HUES48 (cell line): ENCODE results near the gene TIPRL.

Experiments
- H3K27ac ChIP-seq: one replicate; pipeline ENCODE4 v1.7.0; 2013; ENCODE audit warnings: low read depth, low read length, inconsistent platforms
- H3K27me3 ChIP-seq: 2 replicates; pipeline ENCODE4 v1.6.1; 2013; ENCODE audit warnings: mild to moderate bottlenecking, low read length; ENCODE audit not compliant: control insufficient read depth, insufficient read depth
- H3K36me3 ChIP-seq: 2 replicates; pipeline ENCODE4 v1.6.1; 2013; ENCODE audit warnings: low read length; ENCODE audit not compliant: control insufficient read depth, insufficient read depth
- H3K4me1 ChIP-seq: 2 replicates; pipeline ENCODE4 v1.6.1; 2013; ENCODE audit warnings: mild to moderate bottlenecking, low read length; ENCODE audit not compliant: control insufficient read depth, insufficient read depth
- H3K4me3 ChIP-seq: 2 replicates; pipeline ENCODE4 v1.5.1; 2013; ENCODE audit warnings: mild to moderate bottlenecking, low read depth, low read length
- H3K9ac ChIP-seq: 2 replicates; pipeline ENCODE4 v1.6.1; 2013; ENCODE audit warnings: mild to moderate bottlenecking, low read depth, low read length, moderate library complexity
- H3K9me3 ChIP-seq: 2 replicates; pipeline ENCODE4 v1.6.1; 2013; ENCODE audit warnings: low read length; ENCODE audit not compliant: control insufficient read depth, insufficient read depth

TIPRL gene

GRCh38 chr1:168178638-168179437, at the start of gene TIPRL:
Gene TIPRL (plus strand): TSS chr1:168178962. CDS start chr1:168179078, 116 bp downstream.
- Histone ChIP-seq H3K4me1 (peaks cover 13% of the 10 kb centered on the region), H3K9me3 (no peaks in the 10 kb centered on the region), H3K27ac (peak within 1 kb of the TSS; percentile 93), H3K27me3 (no peaks in the 10 kb centered on the region), H3K36me3 (no peaks in the 10 kb centered on the region), H3K4me3 (peak within 1 kb of the TSS; percentile 81), H3K9ac (peak within 1 kb of the TSS; percentile 76)

GRCh38 chr1:168129933-168130332, 48.8 kb upstream of the TIPRL start:
- H3K4me3 ChIP-seq: no peak overlapping the region
- no peaks in the 10 kb centered on the region for H3K9me3 ChIP-seq
- H3K4me1 ChIP-seq: 0 out of 2 replicates have a peak, but pooled peaks cover 7% of the 10 kb centered on the region
- H3K27me3 ChIP-seq: peaks cover 5% of the 10 kb centered on the region
- no peak overlapping the region for H3K9ac ChIP-seq
- H3K27ac ChIP-seq: no peak overlapping the region
- no peaks in the 10 kb centered on the region for H3K36me3 ChIP-seq

GRCh38 chr1:168134132-168134531, 44.6 kb upstream of the TIPRL start:
- H3K9me3 ChIP-seq: no peaks in the 10 kb centered on the region
- H3K27ac ChIP-seq: no peak overlapping the region
- peaks cover 25% of the 10 kb centered on the region for H3K27me3 ChIP-seq
- H3K4me1 ChIP-seq: peaks cover 21% of the 10 kb centered on the region
- H3K9ac ChIP-seq: no peak overlapping the region
- no peaks in the 10 kb centered on the region for H3K36me3 ChIP-seq
- no peak overlapping the region for H3K4me3 ChIP-seq

DNA sequence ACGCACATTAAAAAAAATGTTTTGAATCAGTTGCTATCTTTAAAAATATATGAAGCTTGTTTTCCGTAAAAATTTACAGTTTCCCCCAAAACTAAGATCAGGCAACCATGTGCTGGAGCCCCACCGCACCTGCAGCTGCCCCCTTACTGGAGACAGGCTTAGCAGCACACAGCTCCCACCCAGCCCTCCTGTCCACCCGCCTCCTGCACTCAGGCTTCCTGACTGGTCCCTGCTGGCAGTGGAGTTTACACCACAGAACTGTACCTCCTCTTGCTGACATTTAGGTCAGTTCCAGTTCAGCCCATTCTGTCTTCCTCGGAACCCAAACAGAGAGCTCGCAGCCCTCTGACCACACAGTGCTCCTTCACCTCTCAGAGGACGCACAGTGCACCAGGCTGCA, 44.1 kb upstream of the TIPRL start:
- Histone ChIP-seq H3K27me3 (peaks cover 25% of the 10 kb centered on the region), H3K9me3 (no peaks in the 10 kb centered on the region), H3K9ac (no peak overlapping the region), H3K4me1 (peaks cover 21% of the 10 kb centered on the region), H3K27ac (no peak overlapping the region), H3K4me3 (peak overlapping the region; percentile 90; the same call in 1 of the 2 replicates), H3K36me3 (no peaks in the 10 kb centered on the region)

GRCh38 chr1:168135116-168135920, 43.4 kb upstream of the TIPRL start:
- peak overlapping the region; percentile 31; the same call in 1 of the 2 replicates for H3K9ac ChIP-seq
- no peaks in the 10 kb centered on the region for H3K36me3 ChIP-seq
- peak overlapping the region; percentile 90 for H3K4me3 ChIP-seq
- peaks cover 25% of the 10 kb centered on the region for H3K27me3 ChIP-seq
- peaks cover 21% of the 10 kb centered on the region for H3K4me1 ChIP-seq
- no peak overlapping the region for H3K27ac ChIP-seq
- no peaks in the 10 kb centered on the region for H3K9me3 ChIP-seq

- H3K4me1 ChIP-seq: peaks cover 19% of the 10 kb centered on the region
- H3K9ac ChIP-seq: peak overlapping the region; percentile 31; the same call in 1 of the 2 replicates
- H3K27me3 ChIP-seq: peaks cover 25% of the 10 kb centered on the region
- peak overlapping the region; percentile 90 for H3K4me3 ChIP-seq
- no peaks in the 10 kb centered on the region for H3K9me3 ChIP-seq
- H3K27ac ChIP-seq: peak overlapping the region; percentile 47
- no peaks in the 10 kb centered on the region for H3K36me3 ChIP-seq
Measured at GRCh38 chr1:168135921-168136708, 42.6 kb upstream of the TIPRL start.

DNA sequence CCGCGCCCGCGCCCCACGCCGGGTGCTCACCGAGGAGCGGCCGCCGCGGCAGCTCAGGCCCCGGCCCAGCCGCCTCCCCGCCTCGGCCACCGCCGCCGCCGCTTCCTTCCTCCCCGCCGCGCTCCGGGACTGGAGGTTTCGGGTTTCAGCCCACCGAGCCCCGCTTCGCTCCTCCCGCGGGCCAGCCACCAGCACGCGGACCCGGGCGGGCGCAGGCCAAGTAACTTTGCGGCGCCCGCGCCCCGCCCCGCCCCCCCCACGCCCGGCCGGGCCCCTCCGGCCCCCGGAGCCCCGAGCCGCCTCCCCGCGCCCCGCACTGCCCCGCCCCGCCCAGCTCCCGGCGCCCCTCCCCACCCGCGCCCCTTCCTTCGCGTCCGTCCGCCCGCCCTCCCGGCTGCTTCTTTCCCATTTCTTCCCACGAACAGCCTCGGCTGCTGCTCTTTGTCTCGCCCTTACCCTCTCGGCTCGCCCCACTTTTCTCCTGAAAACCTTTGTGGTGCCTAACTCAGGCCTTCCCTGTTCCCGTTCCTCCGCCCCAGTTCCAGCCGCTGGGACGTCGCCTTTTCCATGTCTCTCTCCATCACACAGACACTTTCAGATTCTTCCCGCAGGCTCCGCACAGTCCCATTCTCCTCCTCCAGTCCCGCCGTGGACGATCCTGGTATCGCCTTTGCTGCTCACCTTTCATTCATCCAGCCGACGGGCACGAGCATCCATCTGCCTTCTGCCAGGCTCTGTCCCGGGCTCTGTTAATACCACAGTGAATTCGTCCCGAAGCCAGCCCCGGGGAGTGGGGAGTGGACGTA, 41.9 kb upstream of the TIPRL start, which contains the start of gene GPR161:
Gene GPR161 (minus strand): TSS at position 222 of the 806 bp plus-strand sequence. CDS start 32,080 bp downstream, outside the sequence.
- Histone ChIP-seq H3K4me3 (peak within 1 kb of the TSS; percentile 90), H3K27ac (peak within 1 kb of the TSS; percentile 47), H3K9me3 (no peaks in the 10 kb centered on the region), H3K36me3 (no peaks in the 10 kb centered on the region), H3K4me1 (peaks cover 17% of the 10 kb centered on the region), H3K27me3 (peaks cover 25% of the 10 kb centered on the region), H3K9ac (peak within 1 kb of the TSS; percentile 31)

- Histone ChIP-seq H3K4me1 (peaks cover 17% of the 10 kb centered on the region), H3K27me3 (peaks cover 25% of the 10 kb centered on the region), H3K9ac (peak overlapping the region; percentile 5; the same call in 1 of the 2 replicates)
Measured at GRCh38 chr1:168137515-168137821, 41.3 kb upstream of the TIPRL start.

DNA sequence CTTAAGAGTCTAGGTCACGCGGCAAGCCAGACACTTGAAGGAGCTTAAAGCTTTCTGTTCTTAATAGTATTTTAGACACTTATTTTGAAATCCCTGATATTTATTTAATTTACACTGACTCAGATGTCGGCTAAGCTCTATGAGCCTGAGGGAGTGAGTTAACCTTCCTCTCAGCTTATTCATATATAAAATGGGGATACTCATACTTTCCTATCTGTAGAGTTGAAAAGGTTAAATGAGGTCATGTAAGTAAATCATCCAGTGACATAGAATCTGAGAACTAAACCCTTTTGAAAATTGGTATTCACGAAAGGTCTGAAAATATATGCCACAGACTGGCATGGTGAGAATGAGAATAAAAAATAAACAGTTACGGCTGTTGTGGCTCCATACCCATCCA, 40.6 kb upstream of the TIPRL start:
- no peak overlapping the region for H3K27ac ChIP-seq

More at GRCh38 chr1:168137515-168137821, 41.3 kb upstream of the TIPRL start:
- Histone ChIP-seq H3K36me3 (no peaks in the 10 kb centered on the region), H3K4me3 (peak overlapping the region; percentile 72), H3K27ac (peak overlapping the region; percentile 30), H3K9me3 (no peaks in the 10 kb centered on the region)

GRCh38 chr1:168139070-168139469, 39.7 kb upstream of the TIPRL start:
- Histone ChIP-seq H3K27me3 (peaks cover 25% of the 10 kb centered on the region), H3K9me3 (no peaks in the 10 kb centered on the region), H3K4me1 (peaks cover 17% of the 10 kb centered on the region), H3K36me3 (no peaks in the 10 kb centered on the region), H3K9ac (no peak overlapping the region), H3K27ac (no peak overlapping the region), H3K4me3 (no peak overlapping the region)

More for the DNA sequence above, 40.6 kb upstream of the TIPRL start:
- no peak overlapping the region for H3K4me3 ChIP-seq
- peaks cover 25% of the 10 kb centered on the region for H3K27me3 ChIP-seq
- H3K4me1 ChIP-seq: peaks cover 17% of the 10 kb centered on the region
- no peaks in the 10 kb centered on the region for H3K36me3 ChIP-seq
- no peaks in the 10 kb centered on the region for H3K9me3 ChIP-seq
- H3K9ac ChIP-seq: no peak overlapping the region
